ENCODE measurements around the gene UPB1.
"Not testable (repeated sequence)": the region's sequence is repeated elsewhere in the genome, so short reads cannot be mapped to it uniquely, and the experiment has no call there.

UPB1 gene

DNA sequence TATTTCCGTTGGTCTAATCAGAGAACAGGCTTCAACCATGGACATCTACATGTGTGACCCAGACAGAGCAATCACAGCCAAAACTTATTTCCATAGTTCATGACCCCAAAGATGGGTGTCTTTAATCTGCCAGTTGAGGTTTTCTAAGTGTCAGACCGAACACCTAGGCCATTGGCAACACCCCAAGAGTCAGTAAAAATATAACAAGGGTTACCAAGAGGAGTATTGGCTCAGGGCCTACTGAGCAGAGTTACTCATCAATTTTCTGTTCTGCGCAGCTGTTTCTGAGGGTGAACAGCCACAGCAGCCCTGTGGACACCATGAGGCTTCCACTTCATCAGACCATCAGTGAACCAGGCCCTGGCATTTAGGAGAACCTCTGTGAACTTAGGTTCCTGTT, 41.0 kb downstream of the UPB1 start:
- no peak for DNase-seq

DNA sequence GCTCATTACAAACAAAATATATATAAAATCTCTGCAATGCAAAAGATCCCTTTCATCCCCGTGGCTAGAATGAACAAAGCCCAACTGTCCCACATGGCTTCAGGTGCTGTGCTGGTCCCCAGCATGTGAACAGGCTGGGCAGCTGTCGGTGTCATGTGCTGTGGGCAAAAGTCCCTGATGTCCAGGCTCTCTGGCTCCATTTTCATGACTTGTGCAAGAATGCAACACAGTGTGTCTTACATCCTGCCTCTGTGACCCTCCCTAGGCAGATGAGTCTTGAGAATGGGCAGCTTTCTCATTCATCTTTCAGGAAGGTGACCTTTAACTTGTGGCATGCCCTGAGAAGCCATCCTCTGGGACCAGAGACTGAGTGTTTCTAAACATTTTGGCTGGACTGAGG, 45.3 kb downstream of the UPB1 start:
- DNase-seq: no peak

DNA sequence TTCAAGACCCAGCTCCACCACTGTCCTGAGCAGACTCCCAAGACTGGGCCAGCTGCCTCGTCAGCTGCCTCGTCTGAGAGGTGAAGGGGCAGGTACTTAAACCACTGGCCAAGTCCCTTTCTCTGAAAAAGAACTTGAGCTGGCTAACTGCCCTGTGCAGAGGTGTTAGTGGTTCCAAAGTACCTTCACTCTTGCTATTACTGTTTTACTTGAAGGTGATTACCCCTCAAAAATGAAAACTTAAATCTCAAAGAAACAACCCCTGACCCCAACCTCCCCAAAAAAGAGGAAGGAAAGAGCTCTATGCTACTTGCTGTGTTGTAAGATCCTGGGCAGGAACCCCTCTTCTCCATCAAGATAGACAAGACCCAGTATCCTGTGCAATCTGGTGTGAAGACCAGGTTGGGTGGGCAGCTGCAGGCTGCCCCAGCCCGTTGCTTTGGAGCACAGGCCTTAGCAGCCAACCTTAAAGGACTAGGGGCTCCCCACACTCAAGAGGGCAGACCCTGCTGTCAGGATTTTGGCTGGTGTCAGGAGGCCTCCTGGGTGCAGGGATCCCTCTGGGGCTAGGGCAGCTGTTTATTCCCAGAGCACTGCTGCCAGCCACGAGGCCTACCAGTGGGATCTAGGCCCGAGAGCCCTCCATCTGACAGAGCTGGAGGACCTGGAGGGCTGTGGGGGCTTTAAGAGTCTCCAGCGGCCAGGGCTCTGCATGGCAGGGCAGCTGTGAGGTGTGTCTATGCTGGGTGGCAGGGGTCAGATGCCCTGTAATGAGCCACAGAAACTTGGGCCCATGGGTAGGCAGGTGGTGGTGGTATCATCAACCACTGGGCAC, 46.8 kb downstream of the UPB1 start:
- no peak for DNase-seq

GRCh38 chr22:24542641-24543040, 47.5 kb downstream of the UPB1 start:
- DNase-seq: no peak

- DNase-seq: no peak
Measured at GRCh38 chr22:24543185-24543601, 48.1 kb downstream of the UPB1 start.

DNA sequence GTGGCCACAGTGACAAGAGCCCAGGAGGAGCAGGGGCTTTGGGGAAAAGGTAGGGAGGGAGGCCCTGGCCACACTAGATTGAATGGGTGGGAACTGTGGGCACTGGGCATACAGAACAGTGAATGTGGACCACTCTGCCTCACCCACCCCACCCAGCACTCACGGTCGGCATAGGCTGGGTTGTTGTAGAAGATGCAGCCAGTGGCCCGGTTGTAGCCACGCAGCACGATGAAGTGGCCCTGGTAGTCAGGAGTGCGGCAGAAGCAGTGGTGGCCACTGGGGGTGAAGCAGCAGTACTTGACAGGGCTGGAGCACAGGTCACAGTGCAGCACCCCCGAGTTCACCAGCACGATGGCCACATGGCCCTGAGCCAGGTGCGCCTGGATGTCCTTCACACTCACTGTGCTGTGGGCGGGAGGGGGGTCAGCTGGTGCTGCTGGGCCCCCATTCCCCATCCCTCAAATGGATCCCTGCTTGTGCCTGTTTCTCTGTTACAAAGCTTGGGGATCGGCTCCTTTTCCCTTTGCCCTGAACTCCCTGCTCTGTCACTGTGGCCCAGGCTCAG, 48.6 kb downstream of the UPB1 start:
- DNase-seq: no peak

GRCh38 chr22:24548812-24549211, 53.7 kb downstream of the UPB1 start:
- DNase-seq: no peak

DNA sequence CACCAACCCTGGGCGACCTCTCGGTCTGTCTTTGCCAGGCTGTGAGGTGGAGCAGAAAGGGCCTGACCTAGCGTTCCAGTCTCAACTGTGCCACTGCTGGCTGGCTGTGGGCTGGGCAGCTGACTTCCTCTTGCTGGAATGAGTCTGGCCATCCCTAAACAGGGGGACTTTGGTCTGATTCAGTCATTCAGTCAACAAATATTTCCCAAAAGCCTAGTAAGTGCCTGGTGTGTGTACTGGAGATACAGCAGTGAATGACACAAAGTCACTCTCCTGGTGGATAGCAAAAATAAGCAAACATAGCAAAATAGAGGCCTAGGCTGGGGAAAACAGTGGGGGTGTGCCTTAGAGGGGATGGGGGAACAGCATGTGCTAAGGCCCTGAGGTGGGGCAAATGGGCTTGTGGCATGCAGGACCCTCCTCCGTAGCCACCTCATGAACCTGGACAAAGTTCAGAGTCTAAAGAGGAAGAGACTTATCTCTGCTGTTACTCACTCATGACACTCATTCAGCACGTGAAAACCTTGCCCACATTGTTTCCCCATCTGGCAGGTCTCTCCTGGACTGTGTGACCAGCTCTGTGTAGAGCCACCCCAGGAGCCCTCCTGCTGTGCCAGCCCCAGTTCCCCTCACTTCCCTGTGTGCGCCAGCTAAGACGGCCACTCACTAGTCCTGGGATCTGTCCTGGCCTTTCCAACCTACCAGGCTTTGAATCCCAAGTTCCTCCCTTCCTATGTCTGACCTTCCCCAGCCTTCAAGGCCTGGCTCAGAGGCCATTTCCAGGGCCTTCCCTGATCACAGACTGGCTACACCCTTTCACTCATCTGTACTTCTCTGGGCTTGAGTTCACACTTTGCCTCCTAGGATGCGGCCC, 55.1 kb downstream of the UPB1 start:
- no peak for DNase-seq

DNA sequence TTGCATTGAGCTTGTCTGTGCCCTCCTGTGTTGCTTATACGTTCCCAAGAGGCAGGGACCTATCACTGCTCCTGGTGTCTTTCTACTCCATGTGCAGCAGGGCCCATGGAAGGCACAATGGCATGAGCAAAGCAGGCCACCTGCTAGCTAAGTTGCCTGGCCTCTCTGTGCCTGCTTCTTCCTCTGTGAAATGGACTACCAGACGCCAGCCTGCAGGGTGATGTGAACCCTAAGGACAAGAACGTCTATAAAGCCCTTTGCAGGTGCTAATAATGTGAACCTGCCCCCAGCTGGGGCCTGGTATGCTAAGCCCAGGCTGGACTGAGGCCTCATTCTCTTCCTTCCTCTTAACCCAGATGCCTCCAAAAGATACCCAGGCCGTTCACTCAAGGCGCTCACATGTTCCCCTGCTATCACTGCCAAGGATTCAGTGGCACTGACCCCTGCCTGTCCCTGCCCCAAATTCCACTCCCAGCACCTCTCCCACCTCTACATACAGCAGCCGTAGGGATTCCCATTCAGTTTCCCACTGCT, 55.8 kb downstream of the UPB1 start:
- DNase-seq: no peak

DNA sequence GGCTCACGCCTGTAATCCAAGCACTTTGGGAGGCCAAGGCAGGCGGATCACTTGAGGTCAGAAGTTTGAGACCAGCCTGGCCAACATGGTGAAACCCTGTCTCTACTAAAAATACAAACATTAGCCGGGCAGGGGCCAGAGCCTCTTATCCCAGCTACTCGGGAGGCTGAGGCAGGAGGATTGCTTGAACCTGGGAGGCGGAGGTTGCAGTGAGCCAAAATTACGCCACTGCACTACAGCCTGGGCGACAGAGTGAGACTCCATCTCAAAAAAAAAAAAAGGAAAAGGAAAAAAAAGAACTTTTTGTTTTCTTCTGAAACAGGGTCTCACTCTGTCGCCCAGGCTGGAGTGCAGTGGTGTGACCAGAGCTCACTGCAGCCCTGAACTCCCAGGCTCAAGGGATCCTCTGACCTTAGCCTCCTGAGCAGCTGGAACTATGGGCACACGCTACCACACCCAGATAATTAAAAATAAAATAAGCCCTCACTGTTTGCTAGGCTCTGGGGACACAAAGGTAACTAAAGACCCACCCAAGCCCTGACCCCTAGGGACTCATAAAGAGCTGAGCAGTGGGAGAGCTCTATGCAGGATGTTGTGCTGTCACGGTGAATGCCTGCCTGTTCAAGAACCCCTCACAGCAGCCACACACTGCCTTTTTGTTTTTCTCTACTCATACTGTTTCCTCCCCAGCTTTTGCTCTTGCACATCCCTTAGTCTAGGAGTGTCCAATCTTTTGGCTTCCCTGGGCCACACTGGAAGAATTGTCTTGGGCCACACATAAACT, 57.6 kb downstream of the UPB1 start:
- not testable (repeated sequence) for DNase-seq

DNA sequence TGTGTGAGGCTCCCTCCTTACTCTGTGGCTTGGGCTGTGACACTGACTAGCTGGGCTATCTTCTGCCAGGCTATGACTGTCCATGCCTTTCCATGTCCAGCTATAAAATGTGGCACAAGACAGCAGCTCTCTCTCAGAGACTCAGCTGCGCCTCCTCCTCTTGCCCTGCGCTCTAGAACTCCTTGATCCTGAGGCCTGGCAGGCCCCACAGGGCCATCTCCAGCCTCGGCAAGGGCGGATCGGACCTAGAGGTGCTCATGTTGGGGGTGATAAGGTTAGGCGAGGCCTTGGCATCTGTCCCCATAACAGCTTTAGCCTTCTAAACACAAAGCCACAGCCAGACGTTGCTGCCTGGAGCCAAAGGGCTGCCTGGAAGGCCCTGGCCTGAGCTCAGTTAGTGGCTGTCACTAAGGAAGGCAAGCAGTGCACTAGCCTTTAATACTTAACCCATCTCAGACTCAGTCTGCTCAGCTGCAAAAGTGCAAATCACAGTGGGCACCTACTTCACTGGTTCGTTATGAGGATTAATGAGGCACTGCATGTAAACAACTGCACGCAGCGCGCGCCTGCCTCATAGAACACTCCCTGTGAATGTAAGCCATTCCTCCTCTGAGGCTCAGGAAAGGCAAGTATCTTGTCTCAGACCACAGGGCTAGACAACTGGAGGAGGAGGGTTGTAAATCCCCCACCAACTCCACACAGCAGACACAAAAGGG, 58.6 kb downstream of the UPB1 start:
- no peak for DNase-seq

DNA sequence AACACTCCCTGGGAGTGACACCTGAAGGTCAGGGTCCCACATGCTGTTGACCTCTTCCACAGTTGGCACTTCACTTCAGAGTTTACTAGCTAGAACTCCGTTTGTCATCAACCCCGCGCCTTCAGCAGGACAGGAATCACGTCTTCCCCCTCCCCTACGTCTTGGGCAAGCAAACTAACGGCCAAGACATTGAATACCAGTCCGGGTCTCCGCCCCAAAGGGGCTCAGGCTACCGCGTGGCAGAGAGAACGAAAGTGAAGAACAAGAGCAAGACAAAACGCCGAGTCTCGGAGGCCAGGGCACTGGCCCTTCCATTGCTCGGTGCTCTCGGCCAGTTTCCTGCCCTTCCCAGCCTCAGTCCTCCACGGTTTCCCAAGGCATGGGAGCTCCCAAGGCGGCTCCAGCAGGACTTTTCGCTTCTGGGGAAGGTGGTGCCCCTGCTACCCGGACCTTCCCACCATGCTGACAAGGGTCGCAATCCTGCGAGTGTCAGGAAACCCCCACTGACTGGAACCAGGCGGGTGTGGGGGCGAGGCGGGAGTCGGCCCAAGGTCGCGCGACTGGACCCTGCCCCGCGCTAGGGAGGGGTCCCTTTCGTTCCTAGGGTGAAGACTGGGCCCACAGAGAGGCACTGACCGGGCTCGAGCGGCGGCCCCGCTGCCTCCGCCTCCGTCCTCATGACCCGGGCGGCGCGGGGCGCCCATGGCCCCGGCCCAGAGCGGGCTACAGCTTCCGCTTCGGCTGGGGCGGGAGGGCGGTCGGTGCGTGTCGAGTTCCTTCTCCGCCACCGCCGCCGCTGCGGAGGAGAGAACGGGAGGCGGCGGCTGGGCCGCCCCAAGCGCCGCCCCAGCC, 59.4 kb downstream of the UPB1 start, which contains the start of gene GUCD1:
Gene GUCD1, minus strand, starts transcription at position 826 of the 852 bp plus-strand sequence. Its CDS starts 147 bp downstream, at position 679.
- DNase-seq: no peak

GRCh38 chr22:24555165-24556039, 60.3 kb downstream of the UPB1 start, which contains the start of gene SNRPD3:
Gene SNRPD3 (plus strand): TSS chr22:24555999. CDS start chr22:24557675, 1,676 bp downstream.
- peak; percentile 81 for DNase-seq

GRCh38 chr22:24559471-24559870, 64.3 kb downstream of the UPB1 start:
- no peak for DNase-seq

GRCh38 chr22:24563246-24563645, 68.1 kb downstream of the UPB1 start:
- DNase-seq: no peak

DNA sequence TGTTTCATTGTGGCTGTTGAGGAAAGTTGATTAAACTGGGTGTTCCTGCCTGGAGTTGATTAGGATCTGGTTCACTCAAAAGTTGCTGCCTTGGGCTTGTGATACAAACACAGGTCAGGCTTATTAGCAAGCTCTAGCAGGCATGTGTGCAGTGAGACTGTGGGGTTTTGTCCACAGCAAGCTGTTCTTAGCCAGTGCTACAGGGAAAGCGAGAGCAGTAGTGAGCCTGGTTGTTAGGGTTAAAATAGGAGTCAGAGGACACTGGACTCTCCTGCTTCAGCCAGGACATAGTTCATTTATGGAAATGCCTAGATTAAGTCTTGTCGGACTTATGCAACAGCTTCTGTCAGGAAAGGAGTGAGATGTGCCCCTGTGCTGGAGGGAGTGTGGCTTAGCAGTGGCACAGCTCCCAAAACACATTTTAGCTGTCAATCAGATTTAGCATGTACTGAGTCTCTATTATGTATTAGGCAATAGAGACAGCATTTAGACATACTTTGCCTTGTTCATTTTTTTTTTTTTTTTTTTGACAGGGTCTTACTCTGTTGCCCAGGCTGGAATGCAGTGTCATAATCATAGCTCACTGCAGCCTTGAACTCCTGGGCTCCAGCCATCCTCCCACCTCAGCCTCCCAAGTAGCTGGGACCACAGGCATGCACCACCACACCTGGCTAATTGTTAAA, 69.4 kb downstream of the UPB1 start:
- no peak for DNase-seq

DNA sequence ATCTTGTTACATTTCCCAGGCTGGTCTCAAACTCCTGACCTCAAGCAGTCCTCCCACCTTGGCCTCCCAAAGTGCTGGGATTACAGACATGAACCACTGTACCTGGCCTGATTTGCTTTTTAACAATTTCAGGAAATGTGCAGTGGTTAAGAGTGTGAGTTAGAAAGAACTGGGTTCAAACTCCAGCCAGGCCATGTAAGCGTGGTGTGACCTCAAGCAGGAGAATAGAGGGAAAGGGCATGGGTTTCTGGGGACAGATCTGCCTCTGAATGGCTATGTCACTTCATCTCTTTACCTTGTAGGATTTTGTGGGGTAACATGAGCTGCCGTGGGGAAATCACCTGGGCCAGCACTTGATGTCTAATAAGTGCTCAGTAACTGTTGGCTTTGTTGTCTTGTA, 69.9 kb downstream of the UPB1 start:
- DNase-seq: no peak

DNA sequence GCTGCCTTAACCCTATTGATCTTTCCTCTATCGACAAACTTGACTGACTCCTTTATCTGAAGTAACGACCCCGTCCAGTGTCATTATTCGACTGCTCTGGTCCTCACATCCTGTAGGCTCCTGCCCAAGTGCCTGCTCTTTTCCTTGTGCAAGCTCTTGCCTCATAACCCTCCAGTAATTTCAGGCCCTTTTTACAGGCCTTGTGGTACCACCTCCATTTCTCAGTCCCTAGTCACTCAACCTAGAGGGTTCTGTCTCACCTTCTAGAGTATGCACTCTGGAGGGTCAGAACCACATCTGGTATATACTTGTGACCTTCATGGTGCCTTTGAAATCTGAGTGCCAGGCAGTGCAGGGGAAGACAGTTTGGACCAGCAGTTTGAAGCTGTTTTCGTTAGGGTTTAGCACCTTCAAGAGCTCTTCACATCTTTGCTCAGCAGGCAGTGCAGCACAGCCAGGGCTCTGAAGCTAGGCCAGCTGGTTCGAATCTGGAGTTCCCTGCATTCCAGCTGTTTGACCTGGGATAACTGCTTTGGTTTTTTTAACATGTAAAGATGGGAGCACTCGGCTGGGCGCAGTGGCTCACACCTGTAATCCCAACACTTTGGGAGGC, 71.9 kb downstream of the UPB1 start:
- no peak for DNase-seq

DNA sequence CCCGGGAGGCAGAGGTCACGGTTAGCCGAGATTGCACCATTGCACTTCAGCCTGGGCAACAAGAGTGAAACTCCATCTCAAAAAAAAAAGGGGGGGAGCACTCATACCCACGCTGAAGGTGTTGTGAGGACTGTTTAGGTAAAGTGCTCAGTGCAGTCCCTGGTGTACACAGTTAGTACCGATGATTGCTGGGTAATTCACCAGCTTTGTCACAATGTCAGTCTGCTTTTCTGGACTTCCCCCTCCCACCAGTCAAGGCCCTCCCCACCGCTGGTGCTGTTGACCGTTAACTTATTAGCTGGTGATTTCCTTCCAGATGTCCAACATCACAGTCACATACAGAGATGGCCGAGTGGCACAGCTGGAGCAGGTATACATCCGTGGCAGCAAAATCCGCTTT, 72.5 kb downstream of the UPB1 start:
- no peak for DNase-seq

Measured in NCI-H226 (cell line).